PFSK-1 (cell line): ENCODE results near the gene LTBP2.

Source experiments
- FOXP2 ChIP-seq: optimal IDR thresholded peaks from 2 replicates; pipeline ENCODE3; 2011; ENCODE audit warnings: borderline replicate concordance, control low read depth, inconsistent platforms; ENCODE audit not compliant: insufficient read depth; ENCODE audit errors: extremely low read length, extremely low read depth
- POLR2AphosphoS5 ChIP-seq: IDR thresholded peaks from 2 replicates; pipeline ENCODE4 v1.6.1; 2012; ENCODE audit warnings: low read depth, mild to moderate bottlenecking, control low read depth, low read length, moderate library complexity
- REST ChIP-seq, 2 experiments: IDR thresholded peaks; 2 replicates each; pipeline versions ENCODE4 v1.6.1 to v1.8.0; 2011 to 2012; ENCODE audit warnings: low read depth in 2 of 2, low read length in 2 of 2, control low read depth in 1 of 2, inconsistent platforms in 1 of 2, mild to moderate bottlenecking in 1 of 2, moderate library complexity in 1 of 2; ENCODE audit not compliant: insufficient read depth in 1 of 2
- SIN3A ChIP-seq: IDR thresholded peaks from 2 replicates; pipeline ENCODE4 v1.6.1; 2012; ENCODE audit warnings: mild to moderate bottlenecking, low read length, moderate library complexity, borderline replicate concordance; ENCODE audit not compliant: insufficient read depth
- TAF1 ChIP-seq: IDR thresholded peaks from 2 replicates; pipeline ENCODE4 v1.6.1; 2012; ENCODE audit warnings: low read length, control low read depth, borderline replicate concordance; ENCODE audit not compliant: insufficient read depth

The LTBP2 gene

GRCh38 chr14:74577948-74578275 is 34.1 kb downstream of the LTBP2 start:
- no peak for TF ChIP-seq REST (IDR thresholded peaks at IDR 0.05; ENCODE audit: insufficient read depth in 1 of 2, low read depth in 2 of 2, low read length in 2 of 2)
- no peak for TF ChIP-seq POLR2AphosphoS5
- TF ChIP-seq SIN3A = no peak
- no peak for TF ChIP-seq TAF1
- no peak for TF ChIP-seq FOXP2

GRCh38 chr14:74577247-74577947 is 34.6 kb downstream of the LTBP2 start:
- TF ChIP-seq POLR2AphosphoS5 = no peak
- TF ChIP-seq REST (IDR thresholded peaks at IDR 0.05; ENCODE audit: insufficient read depth in 1 of 2, low read depth in 2 of 2, low read length in 2 of 2) = no peak

GRCh38 chr14:74575936-74576335 is 36.1 kb downstream of the LTBP2 start:
- no peak for TF ChIP-seq SIN3A
- no peak for TF ChIP-seq TAF1
- TF ChIP-seq POLR2AphosphoS5 = no peak

- no peak for TF ChIP-seq FOXP2
- no peak for TF ChIP-seq SIN3A
- TF ChIP-seq POLR2AphosphoS5 = no peak
- TF ChIP-seq TAF1 = no peak
- no peak for TF ChIP-seq REST (IDR thresholded peaks at IDR 0.05; ENCODE audit: insufficient read depth in 1 of 2, low read depth in 2 of 2, low read length in 2 of 2)
Observed at GRCh38 chr14:74575507-74575906, 36.5 kb downstream of the LTBP2 start.

- no peak for TF ChIP-seq FOXP2
- TF ChIP-seq SIN3A = no peak
- no peak for TF ChIP-seq TAF1
- no peak for TF ChIP-seq POLR2AphosphoS5
- no peak for TF ChIP-seq REST (IDR thresholded peaks at IDR 0.05; ENCODE audit: insufficient read depth in 1 of 2, low read depth in 2 of 2, low read length in 2 of 2)
Observed at GRCh38 chr14:74574706-74575105, 37.3 kb downstream of the LTBP2 start.

GRCh38 chr14:74574090-74574433 is 38.0 kb downstream of the LTBP2 start:
- TF ChIP-seq REST (IDR thresholded peaks at IDR 0.05; ENCODE audit: insufficient read depth in 1 of 2, low read depth in 2 of 2, low read length in 2 of 2) (no peak), POLR2AphosphoS5 (no peak), TAF1 (no peak), SIN3A (no peak), FOXP2 (no peak)
